Skeletal muscle cell (primary cell): ENCODE results near the gene EYS.

Source experiments
- DNase-seq: peaks from one replicate; pipeline ENCODE4 v3.0.0-alpha.2; 2010; ENCODE audit warnings: low read depth
- H3K4me3 ChIP-seq: 2 replicates; pipeline ENCODE4 v1.5.1; 2011; ENCODE audit warnings: low read depth, mild to moderate bottlenecking, control low read depth, low read length, moderate library complexity

EYS gene

GRCh38 chr6:65148839-65149238 is 558.2 kb downstream of the EYS start:
- no peak overlapping the region for H3K4me3 ChIP-seq
- DNase-seq: no peak

- DNase-seq: no peak
These were observed 571.5 kb downstream of the EYS start for GRCh38 chr6:65135567-65135966.

GRCh38 chr6:65126667-65127066 is 580.4 kb downstream of the EYS start:
- no peak overlapping the region for H3K4me3 ChIP-seq
- DNase-seq: no peak

More at GRCh38 chr6:65135567-65135966, 571.5 kb downstream of the EYS start:
- no peak overlapping the region for H3K4me3 ChIP-seq

GRCh38 chr6:65123521-65123920 is 583.5 kb downstream of the EYS start:
- no peak overlapping the region for H3K4me3 ChIP-seq
- no peak for DNase-seq

- DNase-seq: no peak
- H3K4me3 ChIP-seq: no peak overlapping the region
These were observed 589.1 kb downstream of the EYS start for GRCh38 chr6:65117817-65118409.

GRCh38 chr6:65116326-65116725 is 590.7 kb downstream of the EYS start:
- no peak overlapping the region for H3K4me3 ChIP-seq
- no peak for DNase-seq

- H3K4me3 ChIP-seq: no peak overlapping the region
- DNase-seq: peak; percentile 0
These were observed 593.4 kb downstream of the EYS start for GRCh38 chr6:65113581-65113980.

GRCh38 chr6:65112435-65112834 is 594.6 kb downstream of the EYS start:
- H3K4me3 ChIP-seq: no peak overlapping the region
- no peak for DNase-seq

- H3K4me3 ChIP-seq: no peak overlapping the region
- DNase-seq: no peak
These were observed 597.0 kb downstream of the EYS start for GRCh38 chr6:65110031-65110430.

GRCh38 chr6:65098349-65098748 is 608.7 kb downstream of the EYS start:
- H3K4me3 ChIP-seq: no peak overlapping the region
- DNase-seq: no peak

- no peak overlapping the region for H3K4me3 ChIP-seq
- no peak for DNase-seq
These were observed 615.5 kb downstream of the EYS start for GRCh38 chr6:65091561-65091960.

GRCh38 chr6:65088575-65088974 is 618.5 kb downstream of the EYS start:
- DNase-seq: no peak

GRCh38 chr6:65081756-65082155 is 625.3 kb downstream of the EYS start:
- no peak for DNase-seq
- H3K4me3 ChIP-seq: no peak overlapping the region

More at GRCh38 chr6:65088575-65088974, 618.5 kb downstream of the EYS start:
- H3K4me3 ChIP-seq: no peak overlapping the region

- DNase-seq: no peak
- H3K4me3 ChIP-seq: no peak overlapping the region
These were observed 631.3 kb downstream of the EYS start for GRCh38 chr6:65075705-65076230.

- DNase-seq: no peak
- H3K4me3 ChIP-seq: no peak overlapping the region
These were observed 634.5 kb downstream of the EYS start for GRCh38 chr6:65072500-65072899.

GRCh38 chr6:65071480-65071879 is 635.5 kb downstream of the EYS start:
- H3K4me3 ChIP-seq: no peak overlapping the region
- DNase-seq: no peak

- no peak overlapping the region for H3K4me3 ChIP-seq
- DNase-seq: no peak
These were observed 642.2 kb downstream of the EYS start for GRCh38 chr6:65064844-65065243.

GRCh38 chr6:65059568-65059967 is 647.5 kb downstream of the EYS start:
- no peak overlapping the region for H3K4me3 ChIP-seq
- DNase-seq: no peak

GRCh38 chr6:65055545-65055944 is 651.5 kb downstream of the EYS start:
- H3K4me3 ChIP-seq: no peak overlapping the region

GRCh38 chr6:65052626-65053025 is 654.4 kb downstream of the EYS start:
- no peak for DNase-seq
- H3K4me3 ChIP-seq: no peak overlapping the region

More at GRCh38 chr6:65055545-65055944, 651.5 kb downstream of the EYS start:
- DNase-seq: no peak

GRCh38 chr6:65045801-65046200 is 661.2 kb downstream of the EYS start:
- H3K4me3 ChIP-seq: no peak overlapping the region
- no peak for DNase-seq

GRCh38 chr6:65014006-65014405 is 693.0 kb downstream of the EYS start:
- H3K4me3 ChIP-seq: no peak overlapping the region
- DNase-seq: no peak
